ENCODE data around the gene GYG1.

GYG1 gene

GRCh38 chr3:149016669-149017541, 25.6 kb downstream of the GYG1 start:
- peak; percentile 81 for DNase-seq (ENCODE audit: low read depth, low spot score)

GRCh38 chr3:149018247-149018646, 26.9 kb downstream of the GYG1 start:
- DNase-seq (ENCODE audit: low read depth, low spot score) = no peak

GRCh38 chr3:149019580-149019979, 28.2 kb downstream of the GYG1 start:
- peak; percentile 26 for DNase-seq (ENCODE audit: low read depth, low spot score)

- DNase-seq (ENCODE audit: low read depth, low spot score) = peak; percentile 89
These were observed 29.0 kb downstream of the GYG1 start for GRCh38 chr3:149020196-149020838.

GRCh38 chr3:149020839-149021252, 29.5 kb downstream of the GYG1 start:
- DNase-seq (ENCODE audit: low read depth, low spot score) = no peak

GRCh38 chr3:149021830-149022229, 30.5 kb downstream of the GYG1 start:
- DNase-seq (ENCODE audit: low read depth, low spot score) = no peak

GRCh38 chr3:149023951-149024350, 32.6 kb downstream of the GYG1 start:
- DNase-seq (ENCODE audit: low read depth, low spot score) = no peak

- no peak for DNase-seq (ENCODE audit: low read depth, low spot score)
These were observed 35.4 kb downstream of the GYG1 start for GRCh38 chr3:149026718-149027117.

- DNase-seq (ENCODE audit: low read depth, low spot score) = no peak
These were observed 39.8 kb downstream of the GYG1 start for GRCh38 chr3:149031096-149031495.

GRCh38 chr3:149037684-149038083, 46.3 kb downstream of the GYG1 start:
- no peak for DNase-seq (ENCODE audit: low read depth, low spot score)

- DNase-seq (ENCODE audit: low read depth, low spot score) = no peak
These were observed 47.0 kb downstream of the GYG1 start for GRCh38 chr3:149038322-149038721.

GRCh38 chr3:149042789-149043386, 51.5 kb downstream of the GYG1 start:
- no peak for DNase-seq (ENCODE audit: low read depth, low spot score)

- DNase-seq (ENCODE audit: low read depth, low spot score) = no peak
These were observed 53.2 kb downstream of the GYG1 start for GRCh38 chr3:149044339-149045083.

GRCh38 chr3:149055575-149055974, 64.2 kb downstream of the GYG1 start:
- no peak for DNase-seq (ENCODE audit: low read depth, low spot score)

- no peak for DNase-seq (ENCODE audit: low read depth, low spot score)
These were observed 66.9 kb downstream of the GYG1 start for GRCh38 chr3:149058198-149058597.

GRCh38 chr3:149058602-149059001, 67.3 kb downstream of the GYG1 start:
- no peak for DNase-seq (ENCODE audit: low read depth, low spot score)

- no peak for DNase-seq (ENCODE audit: low read depth, low spot score)
These were observed 70.4 kb downstream of the GYG1 start for GRCh38 chr3:149061776-149062175.

GRCh38 chr3:149067883-149068282, 76.5 kb downstream of the GYG1 start:
- DNase-seq (ENCODE audit: low read depth, low spot score) = no peak

All from astrocyte of the hippocampus (primary cell).